Motor neuron (in vitro differentiated cells): ENCODE results near the gene DNAJC25. TPM values are rescaled to one million over a fixed set of nuclear protein-coding genes. Genes with fewer than 3 reads are reported as not detected.
"Not testable (repeated sequence)": the region's sequence is repeated elsewhere in the genome, so short reads cannot be mapped to it uniquely, and the experiment has no call there.

ENCODE experiments used
- ATAC-seq, 8 experiments: fragments of 200-7000 bp; cut with Tn5 transposase; replicated peaks in 6 of 8; 2 replicates each; pipeline ENCODE4 v1.8.0; 2021; ENCODE audit warnings: mild to moderate bottlenecking in 8 of 8, moderate library complexity in 8 of 8
- H3K27ac ChIP-seq, 2 donors: fragments of 250-450 bp; sonication (Bioruptor Pico); 2 replicates each; pipeline ENCODE4 v1.9.0; 2021; ENCODE audit warnings: antibody characterized with exemption in 2 of 2, mild to moderate bottlenecking in 2 of 2, moderate library complexity in 1 of 2
- H3K4me1 ChIP-seq, 2 donors: fragments of 250-450 bp; sonication (Bioruptor Pico); replicated peaks in 1 of 2; 2 replicates each; pipeline ENCODE4 v1.6.1; 2021; ENCODE audit warnings: antibody characterized with exemption in 2 of 2, mild to moderate bottlenecking in 2 of 2, moderate library complexity in 1 of 2
- H3K4me3 ChIP-seq, 5 donors: fragments of 250-450 bp; sonication (Bioruptor Pico); 2 replicates each; pipeline ENCODE4 v1.9.0; 2021; ENCODE audit warnings: antibody characterized with exemption in 5 of 5, mild to moderate bottlenecking in 5 of 5, moderate library complexity in 4 of 5
- WGBS, 10 experiments: fragments of 450-650 bp; shearing (Covaris generic); methylation state at CpG; one replicate each; pipeline ENCODE4 v1.0.0; 2022; 5-methylcytosine and 5-hydroxymethylcytosine counted together
- in situ Hi-C, 9 experiments: fragments of 400-800 bp; cut with MboI; loops; one replicate each; pipeline ENCODE4 v1.15.0; 2021; ENCODE audit warnings: low sequenced_read_pairs in 9 of 9, low pct_unique_long_range_greater_than_20kb in 2 of 9; ENCODE audit not compliant: unreplicated experiment in 9 of 9
- total RNA-seq, 8 experiments: library from RNA; unstranded; fragments of 300-600 nt; gene quantifications; 2 replicates each; pipeline versions ENCODE4 v1.2.3 to v1.2.4, GENCODE V29; 2022

Gene DNAJC25
- total RNA-seq, 8 experiments from 2014 or later = 6.0 to 13.7 (median 9.1) TPM

DNA sequence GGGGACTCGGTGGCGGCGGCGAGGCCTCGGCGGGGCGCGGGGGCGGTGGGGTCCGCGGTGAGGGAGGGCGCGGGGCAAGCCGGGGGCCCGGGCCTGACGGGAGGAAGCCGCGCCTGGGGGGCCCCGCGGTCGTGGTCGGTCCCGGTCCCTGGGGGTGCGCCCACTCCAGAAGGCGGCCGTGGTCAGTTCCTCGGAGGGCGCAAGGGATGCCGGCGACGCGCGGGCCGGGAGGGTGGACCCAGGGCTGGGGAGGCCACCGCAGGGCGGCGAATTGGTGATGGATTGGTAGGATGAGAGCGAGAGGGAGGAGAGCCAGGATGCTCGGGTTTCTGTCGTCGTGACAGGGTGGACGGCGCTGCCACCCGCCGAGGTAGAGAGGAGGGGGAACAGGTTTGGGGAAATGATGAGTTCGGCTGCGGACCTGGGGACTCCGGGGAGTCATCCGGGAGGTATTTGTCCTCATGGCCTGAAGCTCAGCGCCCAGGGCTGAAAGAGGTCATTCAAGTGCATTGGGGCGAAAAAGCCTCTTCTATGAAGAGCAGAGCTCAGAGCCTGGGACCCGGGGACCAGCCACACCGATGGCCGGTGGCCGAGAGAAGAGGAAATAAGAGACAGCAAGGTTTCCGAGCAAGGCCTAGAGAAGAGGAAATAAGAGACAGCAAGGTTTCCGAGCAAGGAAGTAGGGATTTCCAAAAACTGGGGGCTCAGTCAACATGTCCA lies 30.8 kb downstream of the DNAJC25 start:
- H3K27ac ChIP-seq = peak overlapping the region; percentile 73 to 94
- H3K4me1 ChIP-seq = peaks cover 2 to 10% of the 10 kb centered on the region in 2 donors
- H3K4me3 ChIP-seq = peak overlapping the region; percentile 63 to 96 (median 75)
- peak; percentile 67 to 78 (median 76) for ATAC-seq
- WGBS, 10 experiments = 0 to 40% (median 3%) methylated on average over 1 to 17 of the region's 57 CpGs; no CpG with 5 or more reads in 4 of the 10 experiments
- in situ Hi-C loops = no loop called here

DNA sequence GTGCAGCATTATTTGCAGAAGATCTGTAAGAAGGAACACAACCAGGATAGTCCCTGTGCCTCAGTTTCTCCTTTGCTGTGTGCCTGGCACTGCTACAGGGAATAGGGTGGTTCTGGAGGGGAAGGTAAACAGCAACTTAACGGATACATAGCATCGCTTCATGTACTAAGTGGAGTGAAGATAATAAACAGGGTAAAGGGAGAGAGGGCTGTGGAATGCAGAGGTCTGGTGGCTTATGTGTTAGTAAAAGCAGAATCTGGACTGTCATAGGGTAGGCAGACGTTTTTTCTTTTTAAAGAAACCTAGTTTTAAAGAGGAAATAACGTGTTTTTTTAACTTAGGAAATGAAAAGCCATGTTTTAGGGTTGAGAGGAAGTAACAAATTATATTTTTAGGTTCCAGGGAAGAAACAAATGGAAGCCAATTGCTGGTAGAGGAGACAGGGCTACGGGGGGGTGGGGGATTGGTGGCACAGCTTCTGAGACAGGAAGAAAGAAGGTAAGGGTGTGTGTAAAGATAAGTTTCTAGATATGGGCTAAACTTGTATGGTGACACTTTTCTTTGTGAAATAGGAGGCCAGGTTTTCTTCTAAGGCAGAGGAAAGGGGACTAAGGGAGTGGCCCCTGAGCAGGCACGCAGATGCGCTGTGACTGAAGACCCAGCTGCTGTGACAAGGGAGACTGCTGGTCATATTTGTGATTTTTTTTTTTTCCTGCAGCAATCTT lies 31.6 kb downstream of the DNAJC25 start:
- Histone ChIP-seq H3K27ac (peak overlapping the region; percentile 73 to 94), H3K4me3 (peak overlapping the region; percentile 63 to 96 (median 75)), H3K4me1 (peaks cover 2 to 10% of the 10 kb centered on the region in 2 donors)
- in situ Hi-C loops = no loop called here
- 20 to 49% (median 33%) methylated on average over 2 to 5 of the region's 7 CpGs; no CpG with 5 or more reads in 1 of the 10 experiments for WGBS, 10 experiments
- ATAC-seq = peak in 2 of 8 experiments; percentile 0 to 1

DNA sequence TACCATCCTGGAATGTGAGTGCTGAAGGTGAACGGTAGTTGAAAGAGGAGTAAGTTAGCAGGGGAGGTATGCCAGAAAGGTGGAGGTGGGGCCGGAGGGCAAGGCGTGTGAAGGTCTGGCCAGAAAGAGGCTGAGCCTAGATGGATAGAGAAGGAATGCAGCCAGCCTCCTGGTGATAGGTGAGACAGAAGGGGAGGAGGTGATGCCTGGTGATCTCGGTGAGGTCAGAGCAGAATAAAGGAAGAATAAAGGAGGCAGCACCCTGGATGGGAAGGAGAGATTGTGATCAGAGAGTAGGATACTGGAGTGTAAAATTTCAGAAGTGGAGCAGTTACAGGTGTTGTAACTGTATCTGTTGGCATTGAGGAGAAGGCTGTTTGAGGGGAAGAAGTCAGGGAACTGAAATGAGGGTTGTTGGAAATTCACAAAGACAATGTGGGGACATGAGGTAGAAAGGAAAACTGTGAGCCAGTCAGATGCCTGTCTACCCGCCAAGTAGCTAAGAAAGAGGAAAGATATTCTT lies 32.2 kb downstream of the DNAJC25 start:
- Histone ChIP-seq H3K27ac (no peak overlapping the region), H3K4me3 (peak overlapping the region in 1 of 5 donors; percentile 78), H3K4me1 (peaks cover 2 to 10% of the 10 kb centered on the region in 2 donors)
- in situ Hi-C loops = no loop called here
- 72 to 100% (median 92%) methylated on average over 1 to 5 of the region's 5 CpGs; no CpG with 5 or more reads in 2 of the 10 experiments for WGBS, 10 experiments
- no peak for ATAC-seq

DNA sequence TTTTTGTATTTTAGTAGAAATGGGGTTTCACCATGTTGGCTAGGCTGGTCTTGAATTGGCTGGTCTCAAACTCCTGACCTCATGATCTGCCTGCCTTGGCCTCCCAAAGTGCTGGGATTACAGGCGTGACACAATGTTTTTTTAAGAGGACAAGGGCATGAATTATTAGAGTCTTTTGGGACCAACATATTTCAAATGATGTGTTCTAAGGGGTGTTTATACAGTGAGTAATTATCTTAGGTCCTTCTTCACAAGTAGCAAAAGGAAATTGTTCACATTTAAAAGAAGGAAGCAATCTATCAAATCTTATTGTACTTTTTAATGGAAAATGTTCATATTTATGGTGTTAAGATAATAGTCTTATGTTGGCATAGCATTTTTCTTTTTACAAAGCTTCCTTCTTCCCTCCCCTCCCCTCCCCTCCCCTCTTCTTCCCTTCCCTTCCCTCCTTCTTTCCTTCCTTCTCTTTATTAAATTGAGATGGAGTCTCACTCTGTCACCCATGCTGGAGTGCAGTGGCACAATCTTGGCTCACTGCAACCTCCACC lies 37.0 kb downstream of the DNAJC25 start:
- in situ Hi-C loops = no loop called here
- 80 to 100% (median 100%) methylated on average over 1 of the region's 1 CpG; no CpG with 5 or more reads in 4 of the 10 experiments for WGBS, 10 experiments
- Histone ChIP-seq H3K4me1 (peaks cover 0 to 3% of the 10 kb centered on the region in 2 donors), H3K4me3 (no peak overlapping the region), H3K27ac (no peak overlapping the region)
- no peak for ATAC-seq

GRCh38 chr9:111668601-111669000 lies 37.5 kb downstream of the DNAJC25 start:
- H3K4me1 ChIP-seq, H3K4me3 ChIP-seq, in situ Hi-C loops, ATAC-seq, H3K27ac ChIP-seq: not testable (repeated sequence)
- whole genome bisulfite sequencing, 10 experiments = 89 to 100% (median 100%) methylated on average over 2 to 7 of the region's 11 CpGs; no CpG with 5 or more reads in 3 of the 10 experiments

GRCh38 chr9:111674319-111674718 lies 43.2 kb downstream of the DNAJC25 start:
- no peak overlapping the region for H3K4me3 ChIP-seq
- ATAC-seq = no peak
- in situ Hi-C loops = no loop called here
- no peak overlapping the region for H3K27ac ChIP-seq
- no peaks in the 10 kb centered on the region for H3K4me1 ChIP-seq
- whole genome bisulfite sequencing, 10 experiments = 80 to 100% (median 87%) methylated on average over 1 to 2 of the region's 2 CpGs; no CpG with 5 or more reads in 7 of the 10 experiments

- WGBS, 10 experiments = 85 to 100% (median 95%) methylated on average over 1 to 3 of the region's 3 CpGs; no CpG with 5 or more reads in 1 of the 10 experiments
- Histone ChIP-seq H3K27ac (no peak overlapping the region), H3K4me3 (no peak overlapping the region), H3K4me1 (no peaks in the 10 kb centered on the region)
- in situ Hi-C loops = no loop called here
- no peak for ATAC-seq
These were observed 45.0 kb downstream of the DNAJC25 start for GRCh38 chr9:111676116-111676515.

- 80 to 100% (median 97%) methylated on average over 1 to 5 of the region's 5 CpGs; no CpG with 5 or more reads in 3 of the 10 experiments for WGBS, 10 experiments
- Histone ChIP-seq H3K4me1 (no peaks in the 10 kb centered on the region), H3K4me3 (no peak overlapping the region), H3K27ac (no peak overlapping the region)
- ATAC-seq = no peak
- in situ Hi-C loops = no loop called here
These were observed 47.2 kb downstream of the DNAJC25 start for GRCh38 chr9:111678293-111678692.

- no peaks in the 10 kb centered on the region for H3K4me1 ChIP-seq
- WGBS, 10 experiments = 87 to 100% (median 96%) methylated on average over 1 to 6 of the region's 6 CpGs; no CpG with 5 or more reads in 1 of the 10 experiments
- no peak for ATAC-seq
- no peak overlapping the region for H3K4me3 ChIP-seq
- H3K27ac ChIP-seq = no peak overlapping the region
- in situ Hi-C loops = no loop called here
These were observed 48.1 kb downstream of the DNAJC25 start for GRCh38 chr9:111679199-111679598.

DNA sequence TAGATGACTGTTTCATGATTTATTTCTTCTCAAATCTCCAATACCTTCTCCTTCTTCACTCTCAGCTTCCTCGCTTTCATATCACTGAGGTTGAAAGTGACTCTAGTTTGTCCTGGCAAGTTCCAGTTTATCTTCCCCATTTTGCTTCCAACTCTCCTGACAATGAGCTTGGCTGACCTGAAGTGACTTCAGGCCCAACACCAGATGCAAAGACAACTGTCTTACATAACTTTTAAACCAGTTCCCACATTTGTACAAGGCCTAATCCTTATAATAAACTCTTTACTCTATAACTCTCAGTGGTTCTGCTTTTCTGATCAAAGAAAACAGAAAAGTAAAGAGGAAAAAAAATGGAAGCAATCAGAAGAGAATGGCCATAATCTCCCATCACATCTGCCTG lies 52.3 kb downstream of the DNAJC25 start:
- no peak overlapping the region for H3K27ac ChIP-seq
- ATAC-seq = no peak
- in situ Hi-C loops = no loop called here
- H3K4me3 ChIP-seq = no peak overlapping the region
- 83 to 100% (median 100%) methylated on average over 1 of the region's 1 CpG for WGBS, 10 experiments
- H3K4me1 ChIP-seq = no peaks in the 10 kb centered on the region

- peaks cover 0 to 3% of the 10 kb centered on the region in 2 donors for H3K4me1 ChIP-seq
- whole genome bisulfite sequencing, 10 experiments = 0 to 45% (median 22%) methylated on average over 2 to 5 of the region's 5 CpGs
- H3K27ac ChIP-seq = no peak overlapping the region
- in situ Hi-C loops = no loop called here
- ATAC-seq = peak; percentile 14 to 76 (median 58)
- no peak overlapping the region for H3K4me3 ChIP-seq
These were observed 60.7 kb downstream of the DNAJC25 start for GRCh38 chr9:111691672-111692329.

DNA sequence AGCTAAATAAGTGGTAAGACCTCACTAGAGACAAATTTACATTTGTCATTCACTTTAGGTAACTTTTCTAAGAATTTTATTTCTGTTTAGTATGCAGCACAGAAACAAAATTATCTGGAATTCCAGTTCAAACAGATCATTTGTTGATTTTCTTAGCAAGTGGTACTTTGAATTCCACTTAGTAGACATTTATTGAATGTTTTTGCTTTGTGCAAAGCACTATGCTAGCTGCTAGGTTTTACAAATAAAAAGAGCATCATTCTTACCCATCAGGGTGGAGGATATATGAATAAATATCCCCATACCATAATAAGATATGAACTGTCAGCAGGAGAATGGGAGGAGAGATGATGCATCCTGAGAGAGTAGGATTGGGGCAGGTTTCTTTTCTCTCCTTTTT lies 65.7 kb downstream of the DNAJC25 start:
- no peak for ATAC-seq
- in situ Hi-C loops = no loop called here
- H3K4me1 ChIP-seq = peaks cover 0 to 2% of the 10 kb centered on the region in 2 donors
- H3K4me3 ChIP-seq = no peak overlapping the region
- H3K27ac ChIP-seq = no peak overlapping the region
